ENCODE measurements around the gene FNDC1.

The FNDC1 gene

GRCh38 chr6:159298840-159299239, 129.6 kb downstream of the FNDC1 start:
- DNase-seq (ENCODE audit: low read depth in 2 of 2): no peak
- TF ChIP-seq, protein P1, sequence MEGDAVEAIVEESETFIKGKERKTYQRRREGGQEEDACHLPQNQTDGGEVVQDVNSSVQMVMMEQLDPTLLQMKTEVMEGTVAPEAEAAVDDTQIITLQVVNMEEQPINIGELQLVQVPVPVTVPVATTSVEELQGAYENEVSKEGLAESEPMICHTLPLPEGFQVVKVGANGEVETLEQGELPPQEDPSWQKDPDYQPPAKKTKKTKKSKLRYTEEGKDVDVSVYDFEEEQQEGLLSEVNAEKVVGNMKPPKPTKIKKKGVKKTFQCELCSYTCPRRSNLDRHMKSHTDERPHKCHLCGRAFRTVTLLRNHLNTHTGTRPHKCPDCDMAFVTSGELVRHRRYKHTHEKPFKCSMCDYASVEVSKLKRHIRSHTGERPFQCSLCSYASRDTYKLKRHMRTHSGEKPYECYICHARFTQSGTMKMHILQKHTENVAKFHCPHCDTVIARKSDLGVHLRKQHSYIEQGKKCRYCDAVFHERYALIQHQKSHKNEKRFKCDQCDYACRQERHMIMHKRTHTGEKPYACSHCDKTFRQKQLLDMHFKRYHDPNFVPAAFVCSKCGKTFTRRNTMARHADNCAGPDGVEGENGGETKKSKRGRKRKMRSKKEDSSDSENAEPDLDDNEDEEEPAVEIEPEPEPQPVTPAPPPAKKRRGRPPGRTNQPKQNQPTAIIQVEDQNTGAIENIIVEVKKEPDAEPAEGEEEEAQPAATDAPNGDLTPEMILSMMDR (IDR thresholded peaks at IDR 0.05; ENCODE audit: low read depth, low read length): no peak
- no peak overlapping the region for H3K4me3 ChIP-seq (replicated peaks in 1 of 2; ENCODE audit: low read depth in 2 of 2, low read length in 2 of 2)

DNA sequence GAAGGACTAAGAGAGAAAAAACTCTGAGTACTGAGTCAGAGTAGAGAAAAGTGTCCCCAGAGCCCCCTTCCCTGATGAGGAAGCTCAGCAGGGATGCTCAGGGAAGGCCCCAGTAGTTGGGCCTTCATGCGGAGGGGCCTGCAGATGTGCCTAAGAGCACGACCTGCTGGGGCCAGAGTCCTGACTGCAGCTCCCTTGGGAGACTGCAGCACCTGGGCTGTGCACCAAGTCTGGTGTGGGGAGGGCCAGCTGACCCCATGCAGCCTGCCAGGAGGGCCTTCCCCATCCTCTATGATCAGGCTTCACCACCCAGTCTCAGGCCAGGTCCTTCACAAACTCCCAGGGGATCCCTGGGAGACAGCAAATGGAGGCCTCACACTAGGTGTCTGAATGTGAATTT, 130.4 kb downstream of the FNDC1 start:
- no peak for DNase-seq (ENCODE audit: low read depth in 2 of 2)
- no peak overlapping the region for H3K4me3 ChIP-seq (replicated peaks in 1 of 2; ENCODE audit: low read depth in 2 of 2, low read length in 2 of 2)
- TF ChIP-seq, protein P1 (IDR thresholded peaks at IDR 0.05; ENCODE audit: low read depth, low read length): no peak

- no peak overlapping the region for H3K4me3 ChIP-seq (replicated peaks in 1 of 2; ENCODE audit: low read depth in 2 of 2, low read length in 2 of 2)
- TF ChIP-seq, protein P1 (IDR thresholded peaks at IDR 0.05; ENCODE audit: low read depth, low read length): no peak
- no peak for DNase-seq (ENCODE audit: low read depth in 2 of 2)
These were observed 132.1 kb downstream of the FNDC1 start for GRCh38 chr6:159301277-159301676.

- no peak overlapping the region for H3K4me3 ChIP-seq (replicated peaks in 1 of 2; ENCODE audit: low read depth in 2 of 2, low read length in 2 of 2)
- TF ChIP-seq, protein P1 (IDR thresholded peaks at IDR 0.05; ENCODE audit: low read depth, low read length): no peak
- DNase-seq (ENCODE audit: low read depth in 2 of 2): no peak
These were observed 132.8 kb downstream of the FNDC1 start for GRCh38 chr6:159301810-159302593.

DNA sequence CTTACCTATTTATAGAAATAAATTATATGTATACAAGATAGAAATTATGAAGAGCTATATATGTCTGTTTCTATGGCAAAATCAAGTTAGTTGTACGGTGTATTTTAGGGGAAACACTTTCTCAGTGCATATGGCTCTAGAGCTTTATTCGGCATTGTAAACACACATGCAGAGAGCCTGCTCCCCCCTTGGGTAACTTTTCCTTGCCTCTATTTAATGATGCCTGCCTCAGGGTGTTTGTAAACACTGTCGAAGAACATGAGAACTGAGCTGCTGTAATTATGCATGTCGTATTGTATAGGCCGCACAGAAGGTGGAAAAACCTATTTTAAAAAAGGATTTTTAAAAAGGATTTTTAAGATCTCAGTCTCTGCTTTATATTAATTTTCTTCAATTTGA, 133.4 kb downstream of the FNDC1 start:
- TF ChIP-seq, protein P1 (IDR thresholded peaks at IDR 0.05; ENCODE audit: low read depth, low read length): no peak
- DNase-seq (ENCODE audit: low read depth in 2 of 2): no peak
- H3K4me3 ChIP-seq (replicated peaks in 1 of 2; ENCODE audit: low read depth in 2 of 2, low read length in 2 of 2): no peak overlapping the region

DNA sequence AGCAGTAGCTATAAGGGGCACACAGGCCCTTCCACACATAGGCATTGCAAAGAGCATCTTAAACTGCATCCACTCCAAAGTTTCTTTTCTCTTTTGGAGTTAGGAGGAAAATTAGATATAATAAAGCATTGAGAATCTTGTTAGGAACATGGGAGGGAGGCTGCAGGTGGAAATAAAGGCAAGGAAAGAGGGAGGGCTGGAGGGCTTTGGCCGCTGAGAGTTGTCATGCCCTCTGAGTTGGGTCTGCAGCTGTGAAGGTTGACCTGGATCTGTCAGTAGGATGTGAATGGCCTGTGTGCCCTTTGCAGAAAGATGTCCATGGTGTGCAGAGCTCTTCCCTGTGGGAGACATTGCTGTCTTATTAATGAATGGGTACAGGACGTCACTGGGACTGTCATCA, 134.0 kb downstream of the FNDC1 start:
- H3K4me3 ChIP-seq (replicated peaks in 1 of 2; ENCODE audit: low read depth in 2 of 2, low read length in 2 of 2): no peak overlapping the region
- DNase-seq (ENCODE audit: low read depth in 2 of 2): no peak
- TF ChIP-seq, protein P1 (IDR thresholded peaks at IDR 0.05; ENCODE audit: low read depth, low read length): no peak

DNA sequence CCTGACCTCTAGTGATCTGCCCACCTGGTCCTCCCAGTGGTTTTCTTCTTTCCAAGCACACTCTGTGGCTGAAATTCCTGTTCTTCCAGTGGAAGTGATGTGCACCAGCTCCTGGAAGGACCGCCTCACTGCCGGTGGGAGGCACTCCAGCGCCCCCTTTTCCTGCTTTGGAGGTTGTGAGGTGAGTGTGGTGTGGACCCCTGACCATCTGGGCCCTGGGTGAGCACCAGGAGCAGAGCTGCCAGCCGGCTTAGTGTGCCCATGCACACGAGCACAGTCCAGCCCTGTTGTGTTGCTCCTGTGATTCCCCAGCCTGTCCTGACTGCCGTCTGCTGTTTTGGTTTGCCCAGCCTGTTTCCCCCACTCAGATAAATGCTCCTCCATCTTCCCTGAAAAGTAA, 134.6 kb downstream of the FNDC1 start:
- TF ChIP-seq, protein P1 (IDR thresholded peaks at IDR 0.05; ENCODE audit: low read depth, low read length): no peak

More for the DNA sequence above, 134.6 kb downstream of the FNDC1 start:
- no peak for DNase-seq (ENCODE audit: low read depth in 2 of 2)
- no peak overlapping the region for H3K4me3 ChIP-seq (replicated peaks in 1 of 2; ENCODE audit: low read depth in 2 of 2, low read length in 2 of 2)
